GM12864 (cell line): Measurements from ENCODE around the gene AKAP4.

ENCODE experiments used
- DNase-seq: peaks from one replicate; pipeline ENCODE4 v3.0.0-alpha.2; 2011; ENCODE audit warnings: low read depth
- H3K4me3 ChIP-seq: 2 replicates; pipeline ENCODE4 v1.5.1; 2011; ENCODE audit warnings: mild to moderate bottlenecking, low read depth, low read length, control low read depth
- CTCF ChIP-seq: IDR thresholded peaks from 2 replicates; pipeline ENCODE4 v1.5.1; 2011; ENCODE audit warnings: low read depth, mild to moderate bottlenecking, moderate library complexity, low read length, control low read depth, inconsistent platforms; ENCODE audit errors: missing control alignments

AKAP4 gene

DNA sequence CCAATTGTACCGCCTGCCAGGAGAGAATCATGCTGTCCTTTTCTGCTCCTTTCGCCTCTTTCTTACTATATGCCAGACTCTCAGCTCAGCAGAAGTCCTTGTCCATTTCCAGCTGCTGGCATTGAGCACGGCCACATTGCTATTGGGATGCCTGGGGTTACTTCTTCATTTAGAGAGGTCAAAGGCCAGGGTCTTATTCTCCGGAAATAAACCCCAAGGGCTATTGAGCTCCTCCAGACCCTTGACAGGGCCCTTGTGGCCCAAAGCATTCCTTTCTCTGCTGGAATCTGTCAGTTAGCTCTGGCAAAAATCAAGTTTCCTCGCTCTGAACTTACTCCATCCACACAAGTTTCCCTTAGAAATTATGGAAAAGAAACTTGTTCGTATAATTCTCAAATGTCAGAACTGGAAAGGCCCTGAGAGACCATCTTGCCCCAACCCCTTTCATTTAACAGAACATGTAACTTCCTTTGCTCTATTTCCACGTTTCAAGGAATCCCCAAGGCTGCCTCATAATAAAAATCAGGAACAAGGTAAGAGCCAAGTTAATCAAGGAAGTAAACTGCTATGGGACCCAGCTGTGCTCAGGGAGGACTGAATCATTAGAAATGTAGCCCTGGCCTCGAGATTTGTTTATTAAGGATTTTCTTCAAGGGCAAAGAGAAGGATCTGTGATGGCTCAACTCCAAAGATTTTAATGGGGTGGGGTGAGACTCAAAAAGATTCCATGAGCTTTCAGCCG, 11.8 kb downstream of the AKAP4 start:
- no peak for DNase-seq
- TF ChIP-seq CTCF: no peak
- no peak overlapping the region for H3K4me3 ChIP-seq

- TF ChIP-seq CTCF: no peak
- no peak for DNase-seq
- H3K4me3 ChIP-seq: no peak overlapping the region
Measured at GRCh38 chrX:50183891-50184290, 16.9 kb downstream of the AKAP4 start.

DNA sequence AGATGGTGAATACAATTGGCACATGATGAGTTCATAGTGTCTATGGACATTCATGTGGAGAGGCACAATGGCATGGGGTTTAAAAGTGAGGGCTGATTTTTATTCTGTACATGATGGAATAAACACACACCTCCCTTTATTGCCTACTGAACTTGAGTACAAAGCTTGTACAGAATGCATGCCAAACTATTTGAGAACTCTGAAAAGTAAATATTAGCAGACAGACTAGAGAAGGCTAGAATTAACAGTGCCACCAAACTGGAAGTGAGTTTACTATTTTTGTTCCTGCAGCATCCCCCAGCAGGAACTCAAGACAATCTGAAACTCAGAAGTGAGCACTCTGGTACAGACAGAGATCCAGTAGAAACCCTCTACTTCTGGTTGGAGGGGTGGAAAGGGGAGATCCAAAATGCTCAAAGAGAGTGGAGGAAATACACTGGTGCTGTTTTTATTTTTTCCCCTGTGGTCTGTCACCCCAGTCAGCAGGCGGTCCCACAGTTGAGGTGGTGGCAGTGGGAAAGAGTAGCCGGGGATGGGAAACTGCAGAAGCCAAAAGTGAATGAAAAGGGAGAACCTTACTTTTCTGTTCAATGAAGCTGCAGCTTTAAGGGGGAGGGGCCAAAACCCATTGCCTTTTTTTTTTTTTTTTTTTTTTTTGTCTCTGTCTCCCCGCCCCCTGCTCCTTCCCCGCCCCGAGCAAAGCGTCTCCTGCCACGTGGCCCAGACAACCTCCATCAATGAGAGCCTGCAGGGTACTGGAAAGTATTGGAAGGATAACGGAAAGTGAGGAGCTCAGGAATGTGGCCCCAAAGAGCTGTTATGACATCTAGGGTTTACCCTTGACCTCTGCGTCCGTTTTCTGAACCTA, 20.5 kb downstream of the AKAP4 start:
- DNase-seq: no peak
- H3K4me3 ChIP-seq: no peak overlapping the region
- no peak for TF ChIP-seq CTCF

GRCh38 chrX:50169717-50170116, 31.1 kb downstream of the AKAP4 start:
- H3K4me3 ChIP-seq: no peak overlapping the region
- DNase-seq: no peak
- no peak for TF ChIP-seq CTCF

DNA sequence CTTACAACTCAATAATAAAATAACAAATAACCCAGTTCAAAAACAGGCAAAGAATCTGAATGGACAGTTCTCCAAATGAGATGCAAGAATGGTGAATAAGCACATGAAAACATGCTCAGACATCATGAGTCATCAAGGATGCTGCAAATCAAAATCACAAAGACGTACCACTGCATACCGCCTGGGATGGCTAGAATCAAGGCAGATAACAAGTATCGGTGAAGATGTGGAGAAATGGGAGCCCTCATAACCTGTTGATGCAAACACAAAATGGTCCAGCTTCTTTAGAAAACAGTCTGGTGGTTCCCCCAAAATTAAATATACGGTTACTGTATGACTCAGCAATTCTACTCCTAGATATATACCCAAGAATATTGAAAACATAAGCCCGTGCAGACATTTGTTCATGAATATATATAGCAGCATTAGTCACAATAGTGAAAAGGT, 32.5 kb downstream of the AKAP4 start:
- no peak for TF ChIP-seq CTCF
- no peak for DNase-seq

DNA sequence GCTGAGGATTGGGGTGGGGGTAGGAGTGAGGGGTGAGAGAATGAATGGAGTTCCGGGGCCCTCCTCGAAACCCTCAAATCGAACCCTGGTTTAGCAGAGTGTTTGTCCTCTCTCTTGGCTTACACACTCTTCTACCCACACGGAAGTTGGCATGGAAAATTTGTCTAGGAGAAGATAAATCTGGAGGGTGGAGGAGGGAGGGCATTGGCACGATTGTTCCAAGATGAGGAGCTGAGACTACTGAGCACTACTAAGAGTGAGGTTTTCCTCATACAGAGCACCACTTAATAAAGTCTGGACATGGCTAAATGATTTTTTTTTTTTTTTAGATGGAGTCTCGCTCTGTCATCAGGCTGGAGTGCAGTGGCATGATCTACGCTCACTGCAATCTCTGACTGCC, 33.4 kb downstream of the AKAP4 start:
- DNase-seq: no peak
- no peak overlapping the region for H3K4me3 ChIP-seq
- TF ChIP-seq CTCF: no peak

More for the DNA sequence above, 32.5 kb downstream of the AKAP4 start:
- H3K4me3 ChIP-seq: no peak overlapping the region
